Activated CD8-positive, alpha-beta memory T cell treated with anti-CD3 and anti-CD28 coated beads, Interleukin-2, amount 10 ng/mL, durations not matched to agents 7 days and 5 days (primary cell): ENCODE measurements around the gene PIK3R6. TPM values are rescaled to one million over a fixed set of nuclear protein-coding genes. Genes with fewer than 3 reads are reported as not detected.
"Not testable (repeated sequence)": the region's sequence is repeated elsewhere in the genome, so short reads cannot be mapped to it uniquely, and the experiment has no call there.

ENCODE experiments used
- ATAC-seq: fragments of 150-1000 bp; cut with Tn5 transposase; one replicate; pipeline ENCODE4 v1.10.0; 2021; ENCODE audit warnings: moderate library complexity
- CTCF ChIA-PET: fragments of 350-600 bp; sonication (Branson Sonifier 250); formaldehyde crosslinking; loops from one replicate; lab custom pipeline; 2021; ENCODE audit warnings: antibody characterized with exemption; lab: Charles Lee
- DNase-seq: peaks from one replicate; pipeline ENCODE4 v3.0.0-alpha.2; 2020
- H3K27ac Mint-ChIP-seq: one replicate; pipeline ENCODE4 v1.8.0; 2021; ENCODE audit warnings: mild to moderate bottlenecking, mixed read lengths
- H3K27me3 Mint-ChIP-seq: one replicate; pipeline ENCODE4 v1.8.0; 2021; ENCODE audit warnings: mixed read lengths
- H3K36me3 Mint-ChIP-seq: one replicate; pipeline ENCODE4 v1.8.0; 2021; ENCODE audit warnings: mild to moderate bottlenecking, mixed read lengths
- H3K4me1 Mint-ChIP-seq: one replicate; pipeline ENCODE4 v1.8.0; 2021; ENCODE audit warnings: mixed read lengths
- H3K4me3 Mint-ChIP-seq: one replicate; pipeline ENCODE4 v1.8.0; 2021; ENCODE audit warnings: mild to moderate bottlenecking, moderate library complexity, mixed read lengths
- H3K9me3 Mint-ChIP-seq: one replicate; pipeline ENCODE4 v1.8.0; 2022; ENCODE audit warnings: low read depth, mixed read lengths
- total RNA-seq, 2 experiments: library from RNA; stranded (reverse); gene quantifications; one replicate each; pipeline ENCODE4 v1.2.3, GENCODE V29; 2021

Gene PIK3R6
- total RNA-seq, 2 experiments from 2014 or later: 1.3 to 4.9 TPM

- ATAC-seq (no peak), DNase-seq (no peak)
- H3K27ac Mint-ChIP-seq: no peak overlapping the region
- H3K36me3 Mint-ChIP-seq: peaks cover 2% of the 10 kb centered on the region
- H3K4me1 Mint-ChIP-seq: peaks cover 53% of the 10 kb centered on the region
- CTCF ChIA-PET: interaction anchor here (0.8 to 1.2 kb wide), 3 partner anchors 29 to 1813 kb away, joined by 3 to 4 read pairs (median 3); no protein-coding TSS in a partner anchor
- H3K9me3 Mint-ChIP-seq: no peaks in the 10 kb centered on the region
- no peak overlapping the region for H3K4me3 Mint-ChIP-seq
- H3K27me3 Mint-ChIP-seq: no peaks in the 10 kb centered on the region
Measured at GRCh38 chr17:8865385-8865784, 2.1 kb downstream of the PIK3R6 start.

GRCh38 chr17:8862213-8863056 lies 5.0 kb downstream of the PIK3R6 start:
- peak overlapping the region; percentile 10 for H3K27ac Mint-ChIP-seq
- no peak overlapping the region for H3K4me3 Mint-ChIP-seq
- peaks cover 3% of the 10 kb centered on the region for H3K36me3 Mint-ChIP-seq
- H3K27me3 Mint-ChIP-seq: no peaks in the 10 kb centered on the region
- H3K4me1 Mint-ChIP-seq: peaks cover 58% of the 10 kb centered on the region
- no peaks in the 10 kb centered on the region for H3K9me3 Mint-ChIP-seq
- ATAC-seq (no peak), DNase-seq (no peak)
- CTCF ChIA-PET: interaction anchor here (0.6 to 1.4 kb wide), 3 partner anchors 9 to 30 kb away, joined by 3 read pairs; no protein-coding TSS in a partner anchor

GRCh38 chr17:8861495-8862181 lies 5.8 kb downstream of the PIK3R6 start:
- H3K36me3 Mint-ChIP-seq: peaks cover 3% of the 10 kb centered on the region
- H3K4me3 Mint-ChIP-seq: no peak overlapping the region
- H3K27me3 Mint-ChIP-seq: peaks cover 3% of the 10 kb centered on the region
- no peaks in the 10 kb centered on the region for H3K9me3 Mint-ChIP-seq
- ATAC-seq: peak; percentile 9
- H3K27ac Mint-ChIP-seq: no peak overlapping the region
- peaks cover 60% of the 10 kb centered on the region for H3K4me1 Mint-ChIP-seq
- no peak for DNase-seq
- CTCF ChIA-PET: interaction anchor here (0.8 to 1.4 kb wide), 2 partner anchors 10 to 31 kb away, joined by 3 read pairs; no protein-coding TSS in a partner anchor

GRCh38 chr17:8859804-8860430 lies 7.6 kb downstream of the PIK3R6 start:
- peaks cover 69% of the 10 kb centered on the region for H3K4me1 Mint-ChIP-seq
- no peak for ATAC-seq
- CTCF ChIA-PET: no interaction called here

GRCh38 chr17:8859027-8859803 lies 8.3 kb downstream of the PIK3R6 start:
- DNase-seq: peak; percentile 59
- peaks cover 69% of the 10 kb centered on the region for H3K4me1 Mint-ChIP-seq
- ATAC-seq: peak; percentile 40
- H3K4me3 Mint-ChIP-seq: no peak overlapping the region
- H3K36me3 Mint-ChIP-seq: peaks cover 3% of the 10 kb centered on the region
- H3K27me3 Mint-ChIP-seq: peaks cover 3% of the 10 kb centered on the region
- peak overlapping the region; percentile 83 for H3K27ac Mint-ChIP-seq
- no peaks in the 10 kb centered on the region for H3K9me3 Mint-ChIP-seq
- CTCF ChIA-PET: interaction anchor here (1.1 to 2.3 kb wide), 2 partner anchors 13 to 74 kb away, joined by 5 to 8 read pairs; no protein-coding TSS in a partner anchor

More at GRCh38 chr17:8859804-8860430, 7.6 kb downstream of the PIK3R6 start:
- DNase-seq: no peak
- peak overlapping the region; percentile 83 for H3K27ac Mint-ChIP-seq
- peaks cover 3% of the 10 kb centered on the region for H3K27me3 Mint-ChIP-seq
- H3K9me3 Mint-ChIP-seq: no peaks in the 10 kb centered on the region
- peaks cover 3% of the 10 kb centered on the region for H3K36me3 Mint-ChIP-seq
- H3K4me3 Mint-ChIP-seq: no peak overlapping the region

GRCh38 chr17:8857919-8858318 lies 9.6 kb downstream of the PIK3R6 start:
- ATAC-seq (peak; percentile 62), DNase-seq (peak; percentile 88)
- H3K36me3 Mint-ChIP-seq: peaks cover 2% of the 10 kb centered on the region
- peak overlapping the region; percentile 83 for H3K27ac Mint-ChIP-seq
- H3K4me1 Mint-ChIP-seq: peaks cover 69% of the 10 kb centered on the region
- CTCF ChIA-PET: interaction anchor here (0.7 to 2.3 kb wide), 9 partner anchors 8 to 621 kb away, joined by 3 to 8 read pairs (median 3); no protein-coding TSS in a partner anchor
- peaks cover 3% of the 10 kb centered on the region for H3K27me3 Mint-ChIP-seq
- H3K4me3 Mint-ChIP-seq: peak overlapping the region; percentile 55
- no peaks in the 10 kb centered on the region for H3K9me3 Mint-ChIP-seq

GRCh38 chr17:8856869-8857575 lies 10.5 kb downstream of the PIK3R6 start:
- no peaks in the 10 kb centered on the region for H3K9me3 Mint-ChIP-seq
- H3K27ac Mint-ChIP-seq: peak overlapping the region; percentile 83
- ATAC-seq (no peak), DNase-seq (no peak)
- H3K4me3 Mint-ChIP-seq: peak overlapping the region; percentile 55
- peaks cover 2% of the 10 kb centered on the region for H3K36me3 Mint-ChIP-seq
- H3K27me3 Mint-ChIP-seq: peaks cover 3% of the 10 kb centered on the region
- peaks cover 62% of the 10 kb centered on the region for H3K4me1 Mint-ChIP-seq
- CTCF ChIA-PET: interaction anchor here (2.3 kb wide), 1 partner anchor 11 kb away, joined by 8 read pairs; no protein-coding TSS in a partner anchor

- H3K4me1 Mint-ChIP-seq: peaks cover 55% of the 10 kb centered on the region
- H3K36me3 Mint-ChIP-seq, H3K4me3 Mint-ChIP-seq, DNase-seq, H3K27ac Mint-ChIP-seq, H3K27me3 Mint-ChIP-seq, ATAC-seq, H3K9me3 Mint-ChIP-seq, CTCF ChIA-PET: not testable (repeated sequence)
Measured at GRCh38 chr17:8856205-8856603, 11.3 kb downstream of the PIK3R6 start.

GRCh38 chr17:8855477-8856204 lies 11.8 kb downstream of the PIK3R6 start:
- Mint-ChIP-seq H3K27ac (no peak overlapping the region), H3K36me3 (peaks cover 2% of the 10 kb centered on the region), H3K9me3 (no peaks in the 10 kb centered on the region), H3K27me3 (peaks cover 3% of the 10 kb centered on the region), H3K4me3 (no peak overlapping the region), H3K4me1 (peaks cover 49% of the 10 kb centered on the region)
- no peak for DNase-seq
- CTCF ChIA-PET: no interaction called here
- no peak for ATAC-seq

- CTCF ChIA-PET: no interaction called here
- Mint-ChIP-seq H3K27ac (no peak overlapping the region), H3K4me3 (no peak overlapping the region)
Measured at GRCh38 chr17:8851600-8851999, 15.9 kb downstream of the PIK3R6 start.

GRCh38 chr17:8849311-8850041 lies 18.0 kb downstream of the PIK3R6 start:
- Mint-ChIP-seq H3K27ac (no peak overlapping the region), H3K9me3 (no peaks in the 10 kb centered on the region), H3K27me3 (no peaks in the 10 kb centered on the region), H3K36me3 (peaks cover 10% of the 10 kb centered on the region), H3K4me1 (peaks cover 13% of the 10 kb centered on the region), H3K4me3 (no peak overlapping the region)
- ATAC-seq (no peak), DNase-seq (no peak)
- CTCF ChIA-PET: interaction anchor here (0.6 to 1.2 kb wide), 3 partner anchors 19 to 64 kb away, joined by 3 to 5 read pairs (median 5); no protein-coding TSS in a partner anchor

More at GRCh38 chr17:8851600-8851999, 15.9 kb downstream of the PIK3R6 start:
- Mint-ChIP-seq H3K4me1 (peaks cover 24% of the 10 kb centered on the region), H3K9me3 (no peaks in the 10 kb centered on the region), H3K36me3 (peaks cover 3% of the 10 kb centered on the region), H3K27me3 (no peaks in the 10 kb centered on the region)
- no peak for DNase-seq
- ATAC-seq: no peak
